Heart left ventricle (tissue), 13 donors: ENCODE results near the gene TMEM247.

Source experiments
- CTCF ChIP-seq, 12 donors: fragments of 200-600 bp; sonication (generic) in 4 of 12; IDR thresholded peaks; one replicate each; pipeline versions ENCODE4 v1.5.0 to v1.8.0; 2018 to 2022; ENCODE audit warnings: antibody characterized with exemption in 12 of 12, mild to moderate bottlenecking in 5 of 12
- POLR2A ChIP-seq, 2 donors: fragments of 450-650 bp; IDR thresholded peaks; one replicate each; pipeline ENCODE4 v1.6.1; 2017; ENCODE audit warnings: antibody characterized with exemption in 2 of 2, mild to moderate bottlenecking in 2 of 2, moderate library complexity in 2 of 2
- donor health status: ischemic (EF 13 %, LVEDD 7.1; RV severe dilation, severe dysfunction).
- donor health status: DM: no; HTN: yes; CAD: no.
- donor health status: DM: no; HTN: no; CAD: no.
- donor health status: ischemic (EF 25% LVEDD 6.9; RV normal size, moderate dysfunction).
- donor health status: ischemic (EF 25% LVEDD 5.7; RV mildly dilated, moderate dysfunction).
- donor health status: ischemic (EF 35%, LVEDD 5.7; RV mildly dilated, moderate dysfunction).
- donor health status: nonischemic (EF 11% LVEDD 7.7; RV severe dilation, severe dysfunction).
- donor health status: DM: yes; HTN: yes; CAD: no.
- donor health status: PGD.
- donor health status: ischemic (EF 29% LVEDD 5.4; RV normal size, mild dysfunction).
- donor health status: nonischemic (EF 23%, LVEDD 6.1; RV moderate dilation, normal function).

- TF ChIP-seq CTCF (IDR thresholded peaks at IDR 0.05): no peak
- TF ChIP-seq POLR2A (IDR thresholded peaks at IDR 0.05): no peak
Observed at GRCh38 chr2:46460241-46460921, 19.0 kb upstream of the TMEM247 start.
